CD1c-positive myeloid dendritic cell (primary cell): ENCODE measurements around the gene PTPRG.

Source experiments
- DNase-seq: peaks from one replicate; pipeline ENCODE4 v3.0.0-alpha.2; 2016; ENCODE audit errors: extremely low spot score

Gene PTPRG

DNA sequence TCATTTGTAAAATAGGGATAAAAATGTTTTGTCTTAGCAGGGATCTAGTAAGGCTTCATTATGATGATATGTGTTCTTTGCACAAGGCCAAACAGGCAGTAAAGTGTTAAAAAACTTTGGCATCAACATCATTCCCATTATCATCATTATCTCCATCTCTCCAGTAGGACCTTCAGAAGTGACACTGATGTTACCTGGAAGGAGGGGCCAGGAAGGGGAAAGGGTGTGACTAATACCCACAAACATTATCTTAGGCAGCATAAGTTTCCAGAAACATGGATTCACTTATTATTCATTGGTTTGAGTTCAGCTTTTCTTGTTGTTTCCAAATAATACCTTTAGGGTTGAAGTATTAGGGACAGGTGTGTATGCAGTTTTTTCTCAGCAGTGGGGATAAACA is 399.6 kb downstream of the PTPRG start:
- DNase-seq = no peak

DNA sequence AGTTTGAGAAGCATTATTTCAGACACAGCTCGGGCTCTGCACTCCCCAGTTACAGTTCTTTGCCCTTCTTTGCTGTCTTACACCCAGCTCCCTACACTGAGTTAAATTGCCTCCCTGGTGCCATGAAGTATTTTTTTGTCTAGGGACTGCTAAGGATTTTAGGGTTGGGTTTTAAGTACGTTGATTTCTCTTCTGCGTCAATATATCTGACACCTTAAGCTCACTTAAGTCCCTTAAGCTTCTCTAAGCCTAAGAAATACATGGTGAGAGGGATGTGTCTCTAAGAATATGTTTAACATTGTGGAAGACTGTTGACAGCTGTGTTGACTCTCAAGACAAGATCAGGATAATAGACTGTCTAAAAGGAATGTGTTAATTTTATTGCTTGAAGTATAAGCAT is 400.5 kb downstream of the PTPRG start:
- DNase-seq = no peak

DNA sequence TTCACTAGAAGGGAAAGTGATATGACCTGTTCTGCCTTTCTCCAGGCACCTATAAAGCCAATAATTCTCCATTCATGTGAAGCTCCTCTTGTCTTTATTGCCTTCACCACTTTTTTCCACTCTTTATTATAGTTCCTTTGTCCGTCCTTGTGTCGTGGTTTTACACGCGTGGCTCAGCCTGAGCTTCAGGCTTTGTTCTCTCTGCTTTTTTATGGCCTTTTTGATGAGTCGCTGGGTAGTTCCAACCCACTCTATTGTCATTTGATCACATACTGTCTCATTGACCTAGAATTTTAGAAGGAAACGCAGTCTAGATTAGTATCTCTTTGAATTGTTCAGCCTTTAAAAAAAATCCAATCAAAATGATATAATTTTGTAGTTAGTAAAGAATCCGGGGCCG is 403.2 kb downstream of the PTPRG start:
- DNase-seq = no peak

DNA sequence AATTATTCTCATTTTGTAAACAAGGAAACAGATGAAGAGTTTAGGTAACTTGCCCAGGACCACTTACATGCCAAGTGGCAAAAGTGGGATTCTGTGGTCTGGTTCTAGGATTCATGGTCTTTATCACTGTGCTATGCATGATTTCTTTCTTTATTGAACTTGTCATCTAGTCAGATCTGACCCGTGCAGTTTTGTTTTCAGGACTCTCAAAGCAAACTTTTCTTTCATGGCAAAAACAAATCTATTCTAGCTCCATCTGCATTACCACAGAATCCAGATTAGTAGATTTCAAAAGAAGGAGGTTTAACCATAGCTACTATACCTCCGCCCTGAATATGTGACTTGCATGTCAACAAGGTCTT is 404.4 kb downstream of the PTPRG start:
- no peak for DNase-seq

DNA sequence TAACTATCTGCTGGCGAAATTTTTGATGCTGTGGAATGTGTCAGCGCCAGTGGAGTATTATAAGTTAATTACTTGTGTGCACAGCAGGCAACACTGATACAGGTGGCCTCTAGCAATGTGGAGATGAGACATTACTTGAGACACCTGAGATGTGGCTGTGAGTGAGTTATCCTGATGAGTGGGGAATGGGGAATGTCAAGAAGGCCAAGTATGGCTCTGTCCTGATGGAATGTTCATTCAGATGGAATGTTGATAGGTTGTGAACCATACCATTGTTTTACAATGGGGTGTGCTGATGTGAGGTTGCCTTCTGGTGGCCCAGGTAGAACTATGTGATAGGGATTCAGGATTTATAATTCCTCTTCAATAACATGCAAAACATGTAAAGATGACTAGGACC is 404.8 kb downstream of the PTPRG start:
- no peak for DNase-seq

DNA sequence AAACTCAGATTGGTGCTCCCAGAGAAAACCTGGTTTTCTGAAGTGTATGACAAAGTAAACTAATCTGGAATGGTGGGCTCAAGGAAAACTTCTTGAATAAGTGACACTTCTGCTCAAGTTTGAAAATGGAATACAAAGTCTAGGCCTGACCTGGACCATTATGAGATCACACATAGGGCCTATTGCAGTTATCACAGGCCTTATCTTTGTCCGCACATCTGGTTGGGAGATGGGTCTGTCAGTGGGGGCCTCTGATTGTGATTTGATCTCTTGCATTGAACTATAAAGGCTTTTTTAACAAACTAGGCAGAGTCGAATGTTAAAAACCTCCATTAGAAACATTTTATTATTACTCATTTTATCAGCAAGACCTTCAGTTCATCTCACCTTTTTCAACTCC is 405.6 kb downstream of the PTPRG start:
- DNase-seq = no peak

DNA sequence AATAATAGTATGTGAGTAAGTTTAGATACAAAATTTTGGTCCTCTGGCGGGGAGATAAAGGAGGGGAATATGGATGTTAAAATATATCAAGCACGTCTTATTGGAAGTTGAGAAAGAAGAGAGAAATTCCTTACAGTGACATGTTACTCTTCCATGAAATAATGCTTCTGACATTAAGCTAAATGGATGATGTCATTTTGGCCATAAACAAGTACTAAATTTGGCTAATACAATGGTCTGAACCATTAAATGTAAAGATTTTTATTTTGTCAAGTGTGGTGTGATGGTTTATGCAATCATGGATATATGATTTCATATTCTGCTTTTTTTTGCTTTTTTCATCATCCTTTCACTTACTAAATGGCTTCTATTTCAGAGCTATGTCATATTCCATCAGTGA is 406.6 kb downstream of the PTPRG start:
- no peak for DNase-seq

DNA sequence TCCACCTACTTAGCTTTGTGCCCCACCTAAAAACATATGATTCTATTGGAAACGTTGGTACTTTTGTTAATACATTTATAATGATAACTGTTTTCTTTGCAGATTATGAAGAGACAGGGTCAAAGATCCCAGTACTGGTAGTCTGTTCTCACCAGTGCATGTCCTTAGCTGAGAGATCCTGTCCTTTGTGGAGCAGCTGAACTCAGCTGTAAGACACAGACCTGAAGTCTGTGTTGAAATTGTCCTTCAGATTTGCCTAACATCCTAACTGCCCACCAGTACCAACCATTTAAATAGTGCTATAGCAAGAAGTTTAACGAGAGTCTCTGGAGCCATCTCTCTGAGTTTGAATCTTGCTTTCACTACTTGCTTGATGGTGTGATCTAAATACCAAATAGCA is 413.3 kb downstream of the PTPRG start:
- no peak for DNase-seq

DNA sequence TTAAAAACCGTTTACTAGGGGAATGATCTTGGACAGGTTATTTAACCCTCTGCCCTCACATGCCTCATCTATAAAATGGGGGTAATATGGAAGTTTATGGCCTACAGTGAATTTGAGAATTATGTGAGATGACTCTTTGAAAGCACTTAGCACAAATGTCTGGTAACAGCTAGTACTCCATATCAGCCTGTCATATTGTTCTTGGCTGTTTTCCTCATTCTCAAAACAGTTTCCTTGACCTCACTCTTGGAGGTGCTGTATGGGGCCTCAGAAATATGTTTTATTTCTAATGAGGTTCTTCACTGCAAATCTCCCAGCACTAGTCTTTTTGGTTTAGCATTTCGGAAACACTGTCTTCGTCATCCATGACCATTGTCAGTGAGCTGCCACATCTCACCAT is 413.8 kb downstream of the PTPRG start:
- DNase-seq = no peak

DNA sequence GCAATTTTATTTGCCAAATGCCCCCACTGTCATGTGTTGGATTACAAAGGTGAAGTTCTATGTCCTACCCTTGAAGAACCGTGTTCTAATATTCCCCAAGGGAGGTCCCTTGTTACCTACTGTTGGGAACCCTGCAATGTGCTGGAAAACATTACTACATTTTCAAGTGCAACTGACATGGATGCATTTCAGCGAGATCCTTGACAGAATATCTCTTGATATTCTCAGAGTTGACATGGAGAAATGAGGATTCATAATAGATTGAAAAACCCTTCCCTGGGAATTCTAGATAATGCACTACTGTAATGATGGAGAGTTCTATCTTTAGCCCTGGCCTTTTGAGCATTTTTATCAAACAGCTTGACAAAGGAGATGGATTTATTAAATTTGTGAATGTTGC is 414.6 kb downstream of the PTPRG start:
- DNase-seq = no peak

DNA sequence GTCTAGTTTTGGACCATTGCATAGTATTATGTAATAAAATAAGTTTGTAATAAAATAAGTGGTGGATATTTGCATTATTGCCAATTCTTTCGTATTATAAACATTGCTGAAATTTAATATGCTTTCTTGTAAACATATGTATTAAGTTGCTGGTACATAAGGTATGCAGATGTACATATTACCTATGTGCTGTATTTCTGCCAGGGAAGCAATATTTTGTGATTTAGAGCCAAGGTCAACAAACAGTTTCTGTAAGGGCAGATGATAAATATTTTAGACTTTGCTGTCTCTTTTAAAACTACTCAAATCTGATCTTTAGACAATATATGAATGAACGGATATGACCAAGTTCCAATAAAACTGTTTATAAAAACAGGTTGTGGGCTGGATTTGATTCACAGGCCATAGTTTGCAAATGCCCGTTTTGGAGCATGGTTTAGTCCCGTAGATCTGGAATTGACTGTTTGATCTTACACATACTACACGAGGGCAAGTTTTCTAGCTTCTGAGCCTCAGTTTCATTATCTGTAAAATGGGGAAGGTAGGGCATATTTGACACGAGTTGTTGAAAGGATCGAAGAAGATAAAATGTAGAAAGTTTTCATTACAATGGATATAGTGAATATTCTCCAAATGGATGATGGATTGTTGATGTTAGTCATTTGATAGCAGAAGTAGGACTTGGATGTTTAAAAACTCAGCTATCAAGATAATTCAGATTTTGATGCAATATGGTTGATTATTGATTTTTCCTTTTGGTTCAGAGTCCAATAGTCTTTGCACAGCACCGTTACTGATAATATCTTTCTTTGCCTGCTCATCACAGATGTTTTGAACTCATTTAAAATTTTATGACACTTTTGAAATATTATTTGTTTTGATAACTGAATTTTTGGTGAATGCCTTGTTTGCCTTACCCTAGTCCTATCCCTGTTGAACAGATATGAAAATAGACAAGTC is 417.4 kb downstream of the PTPRG start:
- DNase-seq = no peak

DNA sequence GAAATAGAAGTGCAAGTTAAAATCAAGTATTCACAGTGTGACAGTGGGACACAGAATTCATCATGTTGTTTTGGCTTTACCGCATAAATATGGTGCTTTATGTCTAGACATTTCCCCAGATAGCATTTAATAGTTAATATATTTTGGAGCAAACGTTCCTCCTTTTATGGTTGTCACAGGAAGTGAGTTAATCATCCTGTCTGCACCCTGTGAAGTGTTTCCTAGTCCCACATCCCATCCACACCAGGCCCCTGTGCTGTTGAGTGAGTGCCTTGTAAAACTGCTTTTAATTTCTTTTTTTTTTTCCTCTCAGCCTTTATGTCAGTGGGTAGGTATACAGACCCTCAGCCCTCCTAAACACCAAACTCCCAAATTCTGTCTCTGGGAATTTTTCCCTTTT is 418.3 kb downstream of the PTPRG start:
- no peak for DNase-seq

DNA sequence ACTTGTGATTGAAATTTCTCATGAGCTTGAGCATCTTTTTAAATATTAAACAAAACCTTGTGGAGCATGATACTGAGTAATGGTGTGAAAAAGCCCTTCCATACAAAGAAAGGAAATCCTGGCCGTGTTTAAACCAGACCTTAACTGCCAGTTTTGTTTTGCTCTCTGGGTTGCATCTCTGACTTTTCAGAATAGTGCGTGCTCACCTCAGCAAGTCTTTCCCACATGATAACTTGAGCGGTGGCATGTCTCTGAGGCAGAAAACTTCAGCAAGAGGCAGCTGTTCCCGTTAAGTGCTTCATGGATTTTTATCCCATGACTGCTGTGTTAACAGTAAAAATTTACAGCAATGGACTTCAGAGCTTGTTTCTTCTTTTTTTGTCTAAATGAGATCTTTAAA is 418.7 kb downstream of the PTPRG start:
- DNase-seq = no peak

DNA sequence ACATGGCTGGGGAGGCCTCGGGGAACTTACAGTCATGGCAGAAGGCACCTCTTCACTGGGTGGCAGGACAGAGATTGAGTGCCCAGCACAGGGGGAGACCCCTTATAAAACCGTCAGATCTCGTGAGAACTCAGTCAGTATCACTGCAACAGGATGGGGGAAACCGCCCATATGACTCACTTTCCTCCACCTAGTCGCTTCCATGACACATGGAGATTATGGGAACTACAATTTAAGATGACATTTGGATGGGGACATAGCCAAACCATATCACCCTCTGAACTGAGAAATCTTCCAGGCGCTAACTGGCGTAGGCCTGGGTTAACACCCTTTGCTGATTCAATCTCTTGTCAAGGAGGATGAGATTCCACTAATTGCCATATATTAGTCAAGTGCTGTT is 419.7 kb downstream of the PTPRG start:
- DNase-seq = no peak

DNA sequence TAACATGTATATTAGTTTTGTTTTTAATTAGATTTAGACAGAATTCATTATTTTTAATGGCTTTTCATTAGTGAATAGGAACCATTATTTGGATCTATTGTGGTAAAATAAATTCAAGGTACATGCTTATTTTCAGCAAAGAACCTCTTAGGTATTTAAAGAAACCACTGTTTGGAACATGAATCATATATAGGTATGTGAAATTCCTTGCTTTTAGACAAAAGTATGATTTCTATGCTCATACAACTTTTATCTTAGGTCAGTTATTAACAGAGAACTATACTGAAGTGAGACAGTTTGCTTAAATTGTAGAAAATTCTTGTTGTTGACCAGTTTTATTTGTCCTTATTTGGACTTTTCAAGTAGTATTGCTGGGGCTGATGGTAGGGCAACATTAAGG is 422.1 kb downstream of the PTPRG start:
- DNase-seq = no peak

DNA sequence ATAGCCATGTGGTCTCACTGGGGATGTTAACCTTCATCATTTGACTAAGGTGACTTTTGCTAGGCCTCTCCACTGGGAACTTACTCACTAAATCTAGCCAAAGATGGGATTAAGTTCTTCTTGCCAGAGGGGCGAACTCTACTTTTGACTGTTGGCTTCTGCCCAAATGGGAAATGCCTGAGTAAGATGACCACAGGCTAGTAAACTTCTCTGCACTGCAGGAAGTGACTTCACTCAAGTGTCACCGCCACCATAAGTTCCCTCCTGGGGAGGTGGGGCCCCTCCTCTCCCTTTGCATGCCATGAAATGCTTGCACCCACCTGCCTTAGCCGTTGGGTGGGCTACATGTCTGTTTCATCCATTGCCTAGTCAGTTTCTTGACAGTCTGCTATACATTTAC is 423.6 kb downstream of the PTPRG start:
- no peak for DNase-seq

DNA sequence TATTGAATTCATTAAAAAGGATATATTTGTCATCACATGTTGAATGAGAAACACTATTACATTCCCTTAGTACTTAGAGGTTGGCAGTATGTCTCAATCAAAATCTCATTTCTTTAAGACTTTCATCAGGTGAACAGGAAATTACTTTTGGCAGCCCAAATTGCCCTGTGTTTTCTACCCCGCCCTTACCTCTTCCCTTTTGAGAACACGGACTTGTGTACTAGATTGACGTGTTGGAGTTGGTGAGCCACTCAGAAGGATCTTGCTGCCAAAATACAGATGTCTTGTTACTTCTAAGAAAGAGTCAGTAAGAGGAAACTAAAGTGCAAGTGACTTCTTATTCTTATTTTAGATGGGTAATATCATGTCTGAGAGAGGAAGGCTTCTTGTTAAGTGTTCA is 425.1 kb downstream of the PTPRG start:
- DNase-seq = no peak

DNA sequence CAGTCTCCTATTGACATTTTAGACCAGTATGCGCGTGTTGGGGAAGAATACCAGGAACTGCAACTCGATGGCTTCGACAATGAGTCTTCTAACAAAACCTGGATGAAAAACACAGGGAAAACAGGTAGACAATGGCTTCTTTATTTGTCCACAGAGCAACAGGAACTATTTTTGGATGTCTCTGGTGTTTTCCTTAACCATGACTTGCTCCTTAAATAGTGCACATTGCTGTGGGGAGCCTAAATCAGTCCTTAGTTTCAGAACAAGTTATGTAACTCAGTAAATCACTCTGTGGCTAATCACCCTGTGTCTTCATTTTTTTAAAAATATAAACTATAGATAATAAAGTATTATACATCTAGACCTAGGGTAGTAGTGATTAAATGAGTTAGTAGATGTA is 428.3 kb downstream of the PTPRG start:
- no peak for DNase-seq

DNA sequence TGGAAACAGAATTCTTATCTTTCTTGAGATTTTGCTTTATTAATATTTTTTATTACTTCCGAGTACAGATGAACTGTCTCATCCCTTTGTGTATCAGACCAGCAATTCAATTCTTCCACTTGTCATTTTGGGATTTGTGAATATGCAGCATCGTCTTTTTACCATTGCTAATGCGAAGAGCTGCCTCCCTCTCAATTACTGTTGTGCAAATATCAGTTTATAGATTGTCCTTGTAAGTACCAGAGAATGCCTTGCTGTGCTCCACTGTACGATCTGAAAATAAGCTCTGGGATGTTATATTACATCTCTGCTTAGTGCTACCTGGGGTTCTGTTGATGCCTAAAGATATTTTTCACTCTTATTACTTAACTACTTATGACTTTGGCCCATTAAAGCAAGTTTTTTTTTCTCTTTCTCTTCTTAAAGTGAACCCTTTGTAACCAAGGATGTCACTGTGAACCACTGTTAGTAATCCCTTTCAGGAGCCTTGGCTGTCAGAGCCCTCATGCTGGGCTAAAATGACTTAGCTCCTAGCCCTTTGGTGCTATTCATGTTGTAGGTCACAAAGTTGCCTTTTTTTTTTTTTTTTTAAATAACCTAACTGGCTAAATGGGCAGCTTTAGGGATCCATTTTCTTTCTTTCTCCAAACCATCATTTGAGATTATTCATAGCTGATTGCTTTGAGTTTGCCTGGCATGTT is 429.1 kb downstream of the PTPRG start:
- DNase-seq = no peak

DNA sequence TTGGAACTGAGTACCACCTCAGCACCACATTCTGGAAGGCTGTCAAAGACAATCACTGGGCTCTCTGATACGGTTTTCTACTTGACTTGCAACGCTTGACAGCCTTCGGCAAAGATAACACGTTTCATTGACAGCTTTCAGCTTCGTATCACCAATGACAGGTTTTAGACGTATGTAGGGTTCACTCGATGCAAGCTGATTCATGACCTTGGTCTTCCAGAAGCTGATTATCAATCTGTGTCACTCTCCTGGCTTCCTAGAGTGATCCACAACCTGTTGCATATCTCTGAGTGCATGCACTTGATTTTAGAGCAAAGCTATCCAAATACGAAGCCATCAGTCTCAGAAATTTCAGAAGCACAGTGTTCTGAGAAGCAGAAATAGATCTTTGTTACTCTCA is 430.3 kb downstream of the PTPRG start:
- DNase-seq = no peak

DNA sequence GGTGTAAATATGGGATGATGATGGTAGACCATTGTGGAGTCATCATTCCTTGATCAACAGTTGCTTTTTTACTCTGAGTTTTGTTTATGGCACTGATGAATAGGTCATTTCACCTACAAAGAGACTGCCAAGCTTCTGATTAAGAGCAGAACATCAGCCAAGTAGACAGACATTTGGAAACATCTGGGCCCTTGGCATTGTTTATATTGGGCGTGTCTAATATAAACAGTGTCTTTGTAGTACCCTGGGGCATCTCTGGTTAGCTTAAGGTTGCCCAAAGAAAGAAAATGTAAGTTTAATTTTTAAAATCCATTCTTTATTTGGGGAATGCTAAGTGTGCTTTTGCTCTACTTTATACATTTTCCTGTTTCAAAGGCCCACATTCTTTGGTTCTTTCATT is 435.0 kb downstream of the PTPRG start:
- DNase-seq = no peak

DNA sequence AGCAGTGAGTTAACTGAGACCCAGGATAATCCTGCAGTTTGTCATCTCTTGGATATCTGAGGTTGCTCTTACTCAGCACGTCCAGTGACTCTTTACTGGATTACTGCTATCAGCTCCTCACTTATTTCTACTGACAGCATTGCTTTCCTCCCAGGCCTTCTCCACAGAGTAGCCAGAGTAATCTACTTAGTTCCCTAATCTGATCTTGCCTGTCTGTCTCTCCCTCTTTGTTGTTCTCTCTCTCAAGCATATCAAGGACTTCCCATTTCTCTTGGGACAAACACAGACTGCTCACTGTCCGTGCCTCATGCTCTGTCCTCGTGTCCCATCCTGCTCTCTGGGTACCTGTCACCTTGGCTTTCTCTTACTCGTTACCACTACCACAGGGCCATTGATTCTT is 435.7 kb downstream of the PTPRG start:
- DNase-seq = no peak

DNA sequence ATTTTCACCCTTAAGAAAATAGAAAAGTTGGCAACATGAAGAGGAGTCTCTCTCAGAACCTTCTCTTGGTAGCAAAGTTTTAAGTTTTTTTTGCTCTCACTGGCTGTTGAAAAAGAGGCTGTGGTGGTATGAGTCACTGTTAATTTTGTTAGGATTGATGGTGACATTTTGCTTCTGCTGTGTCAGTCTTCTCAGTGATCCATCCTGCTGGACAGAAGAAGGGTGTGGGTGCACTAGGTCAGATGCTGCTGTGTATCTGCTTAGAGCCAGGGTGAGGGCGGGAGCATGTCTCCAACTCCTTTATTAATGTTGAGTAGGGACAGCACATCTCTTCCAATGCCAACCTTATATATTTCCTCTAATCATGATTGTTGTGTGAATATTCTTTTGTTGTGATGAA is 442.5 kb downstream of the PTPRG start:
- DNase-seq = no peak
